Activated naive CD8-positive, alpha-beta T cell treated with anti-CD3 and anti-CD28 coated beads for 36 hours (primary cell): Measurements from ENCODE around the gene PDK1. TPM values are rescaled to one million over a fixed set of nuclear protein-coding genes. Genes with fewer than 3 reads are reported as not detected.

Experiments used
- total RNA-seq, 2 experiments: library from RNA; stranded (reverse); gene quantifications; one replicate each; pipeline ENCODE4 v1.2.3, GENCODE V29; 2021

The PDK1 gene
- total RNA-seq, 2 experiments from 2014 or later, result 42.2 to 46.6 TPM

Other genes with a start within 250 kb of the PDK1 start
- 10 to 100 TPM in 1 of 2 experiments, 1 to 10 TPM in 1; 9.6 to 10.2 TPM for gene ITGA6, start 128.5 kb upstream of the PDK1 start, total RNA-seq
- under 1 TPM; 0.33 to 0.72 TPM for gene RAPGEF4, start 179.8 kb downstream of the PDK1 start, total RNA-seq